A673 (cell line): Measurements from ENCODE around the gene ANKMY1.

Experiments
- EZH2 ChIP-seq: fragments of 200-600 bp; sonication (generic); IDR thresholded peaks from 2 replicates; pipeline ENCODE4 v1.6.1; 2017; ENCODE audit warnings: borderline replicate concordance, low read depth, mild to moderate bottlenecking, mixed read lengths, antibody characterized with exemption, low read length; ENCODE audit not compliant: poor library complexity, severe bottlenecking
- TF ChIP-seq, protein P1 (sequence below): fragments of 300-800, 200-600 bp; sonication (generic); conservative IDR thresholded peaks from 2 replicates; pipeline ENCODE4 v1.5.1; 2017; ENCODE audit warnings: low read depth, mild to moderate bottlenecking, antibody characterized with exemption, low read length, moderate library complexity, mixed read lengths

DNA sequence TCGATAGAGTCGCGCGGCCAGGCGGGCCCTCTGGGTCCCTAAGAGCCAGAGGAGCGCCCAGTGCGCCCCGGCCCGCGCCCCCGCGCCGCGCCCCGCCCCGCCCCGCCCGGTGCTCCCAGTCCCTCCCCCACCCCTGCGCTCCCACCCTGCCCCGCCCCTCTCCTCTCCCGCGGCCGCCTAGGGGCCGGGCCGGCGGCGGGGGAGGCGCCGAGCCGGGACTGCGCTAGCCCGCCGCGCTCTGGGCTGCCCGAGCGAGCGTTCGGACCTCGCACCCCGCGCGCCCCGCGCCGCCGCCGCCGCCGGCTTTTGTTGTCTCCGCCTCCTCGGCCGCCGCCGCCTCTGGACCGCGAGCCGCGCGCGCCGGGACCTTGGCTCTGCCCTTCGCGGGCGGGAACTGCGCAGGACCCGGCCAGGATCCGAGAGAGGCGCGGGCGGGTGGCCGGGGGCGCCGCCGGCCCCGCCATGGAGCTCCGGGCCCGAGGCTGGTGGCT, 122.3 kb downstream of the ANKMY1 start, which contains the start of gene GPC1:
- TF ChIP-seq, protein P1, sequence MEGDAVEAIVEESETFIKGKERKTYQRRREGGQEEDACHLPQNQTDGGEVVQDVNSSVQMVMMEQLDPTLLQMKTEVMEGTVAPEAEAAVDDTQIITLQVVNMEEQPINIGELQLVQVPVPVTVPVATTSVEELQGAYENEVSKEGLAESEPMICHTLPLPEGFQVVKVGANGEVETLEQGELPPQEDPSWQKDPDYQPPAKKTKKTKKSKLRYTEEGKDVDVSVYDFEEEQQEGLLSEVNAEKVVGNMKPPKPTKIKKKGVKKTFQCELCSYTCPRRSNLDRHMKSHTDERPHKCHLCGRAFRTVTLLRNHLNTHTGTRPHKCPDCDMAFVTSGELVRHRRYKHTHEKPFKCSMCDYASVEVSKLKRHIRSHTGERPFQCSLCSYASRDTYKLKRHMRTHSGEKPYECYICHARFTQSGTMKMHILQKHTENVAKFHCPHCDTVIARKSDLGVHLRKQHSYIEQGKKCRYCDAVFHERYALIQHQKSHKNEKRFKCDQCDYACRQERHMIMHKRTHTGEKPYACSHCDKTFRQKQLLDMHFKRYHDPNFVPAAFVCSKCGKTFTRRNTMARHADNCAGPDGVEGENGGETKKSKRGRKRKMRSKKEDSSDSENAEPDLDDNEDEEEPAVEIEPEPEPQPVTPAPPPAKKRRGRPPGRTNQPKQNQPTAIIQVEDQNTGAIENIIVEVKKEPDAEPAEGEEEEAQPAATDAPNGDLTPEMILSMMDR = no peak
- no peak for TF ChIP-seq EZH2
